Fibroblast of villous mesenchyme (primary cell): Measurements from ENCODE around the gene GPHA2. TPM values are rescaled to one million over a fixed set of nuclear protein-coding genes. Genes with fewer than 3 reads are reported as not detected.

ENCODE experiments used
- DNase-seq: peaks from one replicate; pipeline ENCODE4 v3.0.0-alpha.2; 2010; ENCODE audit warnings: low read depth
- H3K4me3 ChIP-seq: 2 replicates; pipeline ENCODE4 v1.5.1; 2011; ENCODE audit warnings: low read depth, mild to moderate bottlenecking, low read length
- total RNA-seq: library from RNA; depleted of rRNA; stranded (reverse); fragments of >200 nt; gene quantifications from 2 replicates; pipeline ENCODE4 v1.2.3, GENCODE V29; 2012
- TF ChIP-seq, protein P1 (sequence below): IDR thresholded peaks from 2 replicates; pipeline ENCODE4 v1.5.1; 2012; ENCODE audit warnings: low read depth, mild to moderate bottlenecking, low read length; ENCODE audit not compliant: insufficient read depth

GPHA2 gene
- total RNA-seq, 1 donor = not detected

DNA sequence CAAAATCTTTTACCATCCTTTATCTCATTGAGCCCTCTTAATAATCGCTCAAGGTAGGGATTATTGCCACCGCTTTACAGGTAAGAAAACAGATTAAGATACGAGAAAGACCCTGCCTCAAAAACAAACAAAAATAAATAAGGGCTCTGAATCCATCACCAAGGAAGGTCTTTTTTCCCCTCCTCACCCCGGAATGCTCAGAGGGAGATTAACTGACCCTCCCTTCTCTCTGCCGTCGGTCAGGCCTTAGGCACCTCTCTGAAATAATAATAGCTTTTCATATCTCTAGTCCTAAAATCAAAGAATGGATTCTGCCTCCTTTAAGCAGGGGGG, 18.1 kb downstream of the GPHA2 start:
- TF ChIP-seq, protein P1, sequence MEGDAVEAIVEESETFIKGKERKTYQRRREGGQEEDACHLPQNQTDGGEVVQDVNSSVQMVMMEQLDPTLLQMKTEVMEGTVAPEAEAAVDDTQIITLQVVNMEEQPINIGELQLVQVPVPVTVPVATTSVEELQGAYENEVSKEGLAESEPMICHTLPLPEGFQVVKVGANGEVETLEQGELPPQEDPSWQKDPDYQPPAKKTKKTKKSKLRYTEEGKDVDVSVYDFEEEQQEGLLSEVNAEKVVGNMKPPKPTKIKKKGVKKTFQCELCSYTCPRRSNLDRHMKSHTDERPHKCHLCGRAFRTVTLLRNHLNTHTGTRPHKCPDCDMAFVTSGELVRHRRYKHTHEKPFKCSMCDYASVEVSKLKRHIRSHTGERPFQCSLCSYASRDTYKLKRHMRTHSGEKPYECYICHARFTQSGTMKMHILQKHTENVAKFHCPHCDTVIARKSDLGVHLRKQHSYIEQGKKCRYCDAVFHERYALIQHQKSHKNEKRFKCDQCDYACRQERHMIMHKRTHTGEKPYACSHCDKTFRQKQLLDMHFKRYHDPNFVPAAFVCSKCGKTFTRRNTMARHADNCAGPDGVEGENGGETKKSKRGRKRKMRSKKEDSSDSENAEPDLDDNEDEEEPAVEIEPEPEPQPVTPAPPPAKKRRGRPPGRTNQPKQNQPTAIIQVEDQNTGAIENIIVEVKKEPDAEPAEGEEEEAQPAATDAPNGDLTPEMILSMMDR = no peak

DNA sequence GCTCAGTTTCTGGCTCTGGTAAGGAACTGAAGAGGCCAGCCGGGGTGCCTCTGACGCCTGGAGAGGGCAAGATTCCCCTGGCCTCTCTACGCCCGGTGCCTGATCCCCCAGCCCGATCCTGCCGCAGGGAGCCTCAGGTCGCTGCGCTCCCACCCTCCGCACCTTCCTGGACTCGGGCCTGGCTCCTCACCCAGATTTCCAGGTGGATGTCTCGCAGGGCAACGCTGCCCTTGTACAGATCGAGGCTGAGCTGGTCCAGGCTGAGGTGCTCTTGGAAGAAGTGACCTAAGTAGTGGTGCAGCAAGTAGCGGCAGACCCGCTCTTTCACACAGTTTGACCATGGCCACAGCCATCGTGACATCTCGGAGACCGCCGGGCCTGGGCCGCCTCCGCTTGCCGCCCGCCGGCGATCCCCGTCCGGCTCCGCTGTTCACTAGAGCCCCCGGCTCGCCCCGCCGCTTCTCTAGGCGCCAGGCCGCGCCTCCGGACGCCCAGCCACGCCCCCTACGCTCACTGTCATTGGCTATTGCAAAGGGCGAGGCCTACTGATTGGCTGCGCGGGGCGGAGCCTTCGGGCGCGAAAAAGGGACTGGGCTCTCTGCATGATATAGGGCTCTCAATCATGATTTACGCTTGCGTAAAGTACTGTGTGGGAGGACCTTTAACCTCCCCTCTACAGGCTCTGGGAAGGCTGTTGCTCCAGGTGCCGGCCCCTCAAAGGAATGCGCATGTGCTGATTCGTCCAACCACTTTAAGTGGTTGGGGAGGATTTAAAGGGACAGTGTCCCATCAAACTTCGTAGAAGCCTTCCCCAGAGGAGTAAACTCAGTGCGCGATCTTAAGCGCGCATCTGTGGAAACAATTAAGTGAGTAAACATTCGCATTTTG, 18.7 kb downstream of the GPHA2 start, which contains the start of gene ATG2A:
Gene ATG2A (minus strand): TSS at position 435 of the 888 bp plus-strand sequence. CDS start 74 bp downstream, at position 361.
- peak; percentile 100 for DNase-seq
- TF ChIP-seq, protein P1 = no peak
- peak within 1 kb of the TSS; percentile 86 for H3K4me3 ChIP-seq

More for the DNA sequence above, 18.1 kb downstream of the GPHA2 start:
- H3K4me3 ChIP-seq = peak overlapping the region; percentile 62
- no peak for DNase-seq

DNA sequence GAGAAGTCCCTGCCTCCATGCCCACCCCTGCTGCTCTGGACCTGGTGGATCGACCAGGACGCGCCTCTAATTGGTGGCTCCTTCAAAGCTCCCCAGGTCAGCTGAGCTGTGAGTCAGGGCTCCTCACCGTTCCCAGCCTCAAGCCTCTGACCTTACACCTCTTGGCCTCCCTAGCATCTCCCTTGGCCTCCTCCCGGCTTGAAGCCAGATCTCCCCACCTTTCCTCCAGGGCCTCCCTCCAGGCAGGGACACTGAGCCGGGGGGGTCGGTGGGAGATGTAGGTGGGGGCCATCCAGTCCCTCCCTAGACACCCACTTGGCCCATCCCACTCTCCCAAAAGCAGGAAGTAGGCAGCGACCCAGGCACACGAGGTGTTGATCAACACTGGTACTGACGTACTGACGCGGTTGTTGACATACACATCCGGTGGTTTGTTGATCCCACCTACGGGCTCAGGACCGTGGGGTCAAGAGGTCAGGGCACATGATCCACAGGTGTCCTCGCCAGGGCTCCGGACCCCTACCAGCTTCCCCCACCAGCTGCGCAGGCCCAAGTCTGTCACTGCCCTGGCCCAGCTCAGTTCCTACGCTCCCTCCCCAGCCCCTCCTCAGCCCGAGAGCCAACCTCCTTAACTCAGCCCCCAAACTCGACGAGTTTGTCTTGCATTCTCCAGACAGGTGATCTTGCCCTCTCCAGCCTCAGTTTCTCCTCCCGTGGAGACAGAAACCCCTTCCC, 19.5 kb downstream of the GPHA2 start:
- peak overlapping the region; percentile 86 for H3K4me3 ChIP-seq
- DNase-seq = peak; percentile 82
- TF ChIP-seq, protein P1 = no peak

DNA sequence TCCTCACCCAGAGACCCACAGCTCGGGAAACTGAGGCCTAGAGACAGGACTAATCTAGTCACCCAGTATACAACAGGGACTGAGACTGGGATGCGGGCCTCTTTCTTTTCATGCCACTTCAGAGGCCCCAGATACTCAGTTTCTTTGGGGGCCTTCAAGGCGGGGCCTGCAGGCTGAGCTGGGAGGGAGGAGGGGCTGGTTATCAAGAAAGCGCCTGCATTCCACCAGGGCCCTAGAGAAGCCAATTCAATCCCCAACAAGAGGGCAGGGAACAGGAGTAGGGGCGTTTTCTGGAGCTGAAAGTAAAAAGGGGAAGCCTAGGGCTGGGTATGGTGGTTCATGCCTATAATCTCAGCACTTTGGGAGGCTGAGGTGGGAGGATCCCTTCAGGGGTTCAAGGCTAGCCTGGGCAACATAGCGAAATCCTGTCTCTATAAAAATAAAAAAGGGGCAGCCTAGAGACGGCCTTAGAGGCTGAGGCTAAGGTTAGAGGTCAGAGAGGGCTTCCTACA, 20.3 kb downstream of the GPHA2 start:
- DNase-seq = no peak
- TF ChIP-seq, protein P1 = no peak
- H3K4me3 ChIP-seq = peak overlapping the region; percentile 86

DNA sequence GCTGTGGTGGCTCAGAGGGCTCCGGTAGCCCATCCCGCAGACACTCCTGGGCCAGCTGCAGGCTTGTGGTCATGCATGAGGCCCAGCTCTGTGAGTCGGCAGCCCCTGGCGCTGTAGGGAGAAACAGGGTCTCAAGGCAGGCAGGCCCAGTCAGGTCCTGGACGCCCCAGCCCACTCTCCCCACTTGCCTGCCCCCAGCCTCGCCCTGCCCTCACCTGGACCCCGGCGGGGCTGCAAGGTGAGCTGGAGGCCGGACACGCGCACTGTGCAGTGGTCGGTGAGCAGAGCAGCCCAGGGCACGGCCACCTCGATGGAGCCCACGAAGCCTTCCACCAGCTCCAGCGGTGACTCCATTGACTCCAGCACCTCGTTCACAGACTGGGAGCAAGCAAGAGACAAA, 21.6 kb downstream of the GPHA2 start:
- TF ChIP-seq, protein P1 = no peak
- no peak for DNase-seq
- no peak overlapping the region for H3K4me3 ChIP-seq

DNA sequence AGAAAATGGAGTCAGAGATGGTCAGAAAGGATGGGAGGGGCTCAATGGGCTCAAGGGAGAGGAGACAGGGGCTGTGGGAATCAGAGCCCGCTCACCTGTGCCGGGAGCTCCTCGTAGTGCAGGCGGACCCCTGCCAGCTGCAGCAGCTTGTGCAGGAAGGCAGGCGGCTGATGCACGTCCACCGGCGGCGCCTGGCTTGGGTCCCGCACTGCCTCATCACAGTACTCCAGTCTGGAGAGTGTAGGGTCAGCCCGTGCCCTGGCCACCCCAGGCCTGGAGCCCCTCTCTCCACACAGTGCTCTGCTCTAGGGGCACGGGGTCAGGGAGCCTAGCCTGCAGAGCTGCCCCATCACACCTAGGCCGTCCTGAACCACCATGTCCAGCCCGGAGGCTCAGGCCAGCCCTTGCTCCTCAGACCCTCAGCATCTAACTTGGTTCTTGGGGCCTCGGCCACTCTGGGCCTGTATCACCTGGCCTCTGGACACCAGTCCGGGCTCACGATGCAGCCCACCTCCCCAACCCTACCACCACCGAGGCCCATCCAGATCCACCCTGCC, 22.4 kb downstream of the GPHA2 start:
- H3K4me3 ChIP-seq = no peak overlapping the region
- no peak for DNase-seq
- TF ChIP-seq, protein P1 = no peak
